Calu3 (cell line): ENCODE data around the gene OXSM. TPM values are rescaled to one million over a fixed set of nuclear protein-coding genes. Genes with fewer than 3 reads are reported as not detected.

Experiments used
- BruUV-seq: library from RNA; stranded (reverse); fragments of 400-500 nt; replicated peaks from 2 replicates; lab custom pipeline; 2021; lab: Mats Ljungman, UMichigan
- CTCF ChIA-PET: fragments of 300-600 bp; sonication (Branson Sonifier 250); formaldehyde crosslinking; loops from one replicate; lab custom pipeline; 2022; ENCODE audit warnings: antibody characterized with exemption; lab: Charles Lee
- DNase-seq: peaks from one replicate; pipeline ENCODE4 v3.0.0; 2022
- H3K27ac Mint-ChIP-seq: one replicate; pipeline ENCODE4 v1.8.0; 2022; ENCODE audit warnings: mixed read lengths; ENCODE audit not compliant: unreplicated experiment
- H3K27me3 Mint-ChIP-seq: one replicate; pipeline ENCODE4 v1.8.0; 2022; ENCODE audit warnings: mixed read lengths; ENCODE audit not compliant: unreplicated experiment
- H3K36me3 Mint-ChIP-seq: one replicate; pipeline ENCODE4 v1.8.0; 2022; ENCODE audit warnings: mild to moderate bottlenecking, moderate library complexity, mixed read lengths; ENCODE audit not compliant: insufficient read depth, unreplicated experiment
- H3K4me1 Mint-ChIP-seq: one replicate; pipeline ENCODE4 v1.8.0; 2022; ENCODE audit warnings: mild to moderate bottlenecking, low read depth, mixed read lengths; ENCODE audit not compliant: unreplicated experiment
- H3K4me3 Mint-ChIP-seq: one replicate; pipeline ENCODE4 v1.8.0; 2022; ENCODE audit warnings: mild to moderate bottlenecking, low read depth, moderate library complexity, mixed read lengths; ENCODE audit not compliant: unreplicated experiment
- H3K9me3 Mint-ChIP-seq: one replicate; pipeline ENCODE4 v1.8.0; 2022; ENCODE audit warnings: low read depth, mixed read lengths; ENCODE audit not compliant: unreplicated experiment
- intact Hi-C: fragments of 100-400 bp; cut with micrococcal nuclease; formaldehyde crosslinking; loops from one replicate; pipeline ENCODE4 v1.10.0; 2022; ENCODE audit not compliant: unreplicated experiment
- total RNA-seq: library from RNA; stranded (reverse); gene quantifications from 2 replicates; pipeline ENCODE4 v1.2.3, GENCODE V29; 2022
- TF ChIP-seq, protein P1 (sequence below): fragments of 200-600 bp; IDR thresholded peaks from one replicate; pipeline ENCODE4 v1.8.0; 2022; ENCODE audit warnings: antibody characterized with exemption; ENCODE audit not compliant: unreplicated experiment

OXSM gene
- total RNA-seq, 1 experiment from 2014 or later = 13.6 TPM

DNA sequence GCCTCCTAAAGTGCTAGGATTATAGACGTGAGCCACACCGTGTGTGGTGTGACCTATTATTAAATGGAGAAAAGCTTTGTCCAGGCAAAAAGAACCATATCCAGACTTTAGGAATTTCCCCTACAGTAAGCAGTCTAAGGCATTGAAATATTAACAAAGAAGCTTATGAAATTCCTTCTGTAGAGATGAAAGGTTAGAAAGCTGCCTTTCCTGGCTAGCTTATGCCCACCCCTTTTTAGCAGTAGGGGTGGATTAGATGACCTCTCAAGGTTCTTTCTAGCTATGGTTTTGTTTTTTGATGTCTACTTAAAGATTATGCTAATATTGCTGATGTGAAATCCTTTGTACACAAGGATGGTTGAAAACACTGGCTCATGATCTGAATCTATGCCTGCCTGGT, 13.9 kb downstream of the OXSM start:
- CTCF ChIA-PET = no interaction called here
- BruUV-seq = no TSS peak
- H3K4me1 Mint-ChIP-seq = no peaks in the 10 kb centered on the region
- H3K36me3 Mint-ChIP-seq = no peaks in the 10 kb centered on the region
- H3K4me3 Mint-ChIP-seq = no peak overlapping the region
- H3K27me3 Mint-ChIP-seq = no peaks in the 10 kb centered on the region
- TF ChIP-seq, protein P1, sequence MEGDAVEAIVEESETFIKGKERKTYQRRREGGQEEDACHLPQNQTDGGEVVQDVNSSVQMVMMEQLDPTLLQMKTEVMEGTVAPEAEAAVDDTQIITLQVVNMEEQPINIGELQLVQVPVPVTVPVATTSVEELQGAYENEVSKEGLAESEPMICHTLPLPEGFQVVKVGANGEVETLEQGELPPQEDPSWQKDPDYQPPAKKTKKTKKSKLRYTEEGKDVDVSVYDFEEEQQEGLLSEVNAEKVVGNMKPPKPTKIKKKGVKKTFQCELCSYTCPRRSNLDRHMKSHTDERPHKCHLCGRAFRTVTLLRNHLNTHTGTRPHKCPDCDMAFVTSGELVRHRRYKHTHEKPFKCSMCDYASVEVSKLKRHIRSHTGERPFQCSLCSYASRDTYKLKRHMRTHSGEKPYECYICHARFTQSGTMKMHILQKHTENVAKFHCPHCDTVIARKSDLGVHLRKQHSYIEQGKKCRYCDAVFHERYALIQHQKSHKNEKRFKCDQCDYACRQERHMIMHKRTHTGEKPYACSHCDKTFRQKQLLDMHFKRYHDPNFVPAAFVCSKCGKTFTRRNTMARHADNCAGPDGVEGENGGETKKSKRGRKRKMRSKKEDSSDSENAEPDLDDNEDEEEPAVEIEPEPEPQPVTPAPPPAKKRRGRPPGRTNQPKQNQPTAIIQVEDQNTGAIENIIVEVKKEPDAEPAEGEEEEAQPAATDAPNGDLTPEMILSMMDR = no peak
- H3K9me3 Mint-ChIP-seq = no peaks in the 10 kb centered on the region
- H3K27ac Mint-ChIP-seq = no peak overlapping the region
- intact Hi-C loops = no loop called here
- no peak for DNase-seq

- no peaks in the 10 kb centered on the region for H3K27me3 Mint-ChIP-seq
- no TSS peak for BruUV-seq
- no peaks in the 10 kb centered on the region for H3K36me3 Mint-ChIP-seq
- TF ChIP-seq, protein P1 = no peak
- no peaks in the 10 kb centered on the region for H3K4me1 Mint-ChIP-seq
- intact Hi-C loops = no loop called here
- CTCF ChIA-PET = no interaction called here
- H3K4me3 Mint-ChIP-seq = no peak overlapping the region
- no peak overlapping the region for H3K27ac Mint-ChIP-seq
- DNase-seq = no peak
- no peaks in the 10 kb centered on the region for H3K9me3 Mint-ChIP-seq
Observed at GRCh38 chr3:25804676-25805075, 14.8 kb downstream of the OXSM start.

DNA sequence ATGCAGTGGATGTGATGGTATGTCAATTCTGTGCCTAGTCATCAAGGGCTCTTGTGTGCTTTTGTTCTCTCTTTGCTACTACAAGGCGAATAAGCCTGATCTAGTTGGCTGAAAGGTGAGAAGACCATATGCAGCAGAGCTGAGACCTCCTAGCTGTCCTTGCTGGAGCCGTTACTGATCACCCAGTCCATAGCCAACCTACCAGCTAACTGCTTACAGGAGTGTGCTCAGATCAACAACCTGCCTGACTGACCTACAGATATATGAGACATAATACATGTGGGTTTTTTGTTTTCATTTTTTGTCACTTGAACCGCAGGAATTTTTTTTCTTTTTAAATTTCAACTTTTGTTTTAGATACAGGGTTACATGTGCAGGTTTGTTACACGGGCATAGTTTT, 22.8 kb downstream of the OXSM start:
- BruUV-seq = no TSS peak
- intact Hi-C loops = no loop called here
- H3K9me3 Mint-ChIP-seq = no peaks in the 10 kb centered on the region
- TF ChIP-seq, protein P1 = no peak
- H3K4me3 Mint-ChIP-seq = no peak overlapping the region
- no peaks in the 10 kb centered on the region for H3K36me3 Mint-ChIP-seq
- H3K4me1 Mint-ChIP-seq = no peaks in the 10 kb centered on the region
- CTCF ChIA-PET = no interaction called here
- H3K27me3 Mint-ChIP-seq = no peaks in the 10 kb centered on the region
- no peak for DNase-seq
- H3K27ac Mint-ChIP-seq = no peak overlapping the region

DNA sequence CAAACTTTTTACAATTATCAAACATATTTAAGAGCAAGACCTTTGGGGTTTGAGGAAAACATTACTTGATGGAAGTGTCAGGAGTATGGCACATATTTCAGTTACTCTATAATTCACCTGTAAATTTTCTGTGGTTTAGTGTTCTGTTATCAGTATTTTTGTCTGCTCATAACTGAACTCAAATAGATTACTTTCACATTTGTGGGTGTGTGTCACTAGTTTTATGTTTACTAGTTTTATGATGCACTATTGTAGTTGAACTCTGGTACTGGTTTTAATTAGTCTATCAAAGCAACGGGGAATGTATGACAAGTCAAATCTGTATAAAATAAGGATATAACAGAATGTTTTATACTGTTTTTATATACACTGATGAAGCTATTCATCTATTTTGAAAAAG, 27.2 kb downstream of the OXSM start:
- Mint-ChIP-seq H3K27ac (no peak overlapping the region), H3K4me3 (no peak overlapping the region), H3K4me1 (peaks cover 8% of the 10 kb centered on the region), H3K36me3 (no peaks in the 10 kb centered on the region), H3K27me3 (no peaks in the 10 kb centered on the region), H3K9me3 (no peaks in the 10 kb centered on the region)
- intact Hi-C loops = no loop called here
- CTCF ChIA-PET = no interaction called here
- TF ChIP-seq, protein P1 = no peak
- DNase-seq = no peak
- BruUV-seq = no TSS peak
